Mucosa of descending colon (tissue), 3 donors: ENCODE data around the gene PDS5B. TPM values are rescaled to one million over a fixed set of nuclear protein-coding genes. Genes with fewer than 3 reads are reported as not detected.

Experiments used
- ATAC-seq: fragments of 200-7000 bp; cut with Tn5 transposase; one replicate; pipeline ENCODE4 v1.9.1; 2020; ENCODE audit warnings: mild to moderate bottlenecking, moderate library complexity
- DNase-seq, 3 donors: peaks; one replicate each; pipeline ENCODE4 v3.0.0-alpha.2; 2020
- H3K36me3 ChIP-seq: fragments of 200-600 bp; one replicate; pipeline ENCODE4 v1.8.0; 2021; ENCODE audit warnings: low read depth, mild to moderate bottlenecking
- H3K4me1 ChIP-seq: fragments of 200-600 bp; one replicate; pipeline ENCODE4 v1.8.0; 2021; ENCODE audit warnings: low read depth, mild to moderate bottlenecking
- H3K4me3 ChIP-seq: fragments of 200-600 bp; one replicate; pipeline ENCODE4 v1.8.0; 2021; ENCODE audit warnings: mild to moderate bottlenecking
- H3K9me3 ChIP-seq: fragments of 200-600 bp; one replicate; pipeline ENCODE4 v1.8.0; 2021; ENCODE audit warnings: mild to moderate bottlenecking
- CTCF ChIP-seq: fragments of 200-600 bp; IDR thresholded peaks from one replicate; pipeline ENCODE4 v1.8.0; 2022; ENCODE audit warnings: antibody characterized with exemption, mild to moderate bottlenecking
- intact Hi-C, 2 donors: fragments of 100-400 bp; cut with DNase I in 1 of 2; cut with micrococcal nuclease in 1 of 2; formaldehyde crosslinking; loops; one replicate each; pipeline versions ENCODE4 v1.11.0 to v1.11.1; 2022; cut with DNase I, micrococcal nuclease
- total RNA-seq, 3 donors: library from RNA; stranded (reverse); fragmentation: NEBNext Ultra II Directional in 2 of 3; extraction: Animal tissue kit (Norgen Biotek cat#: 25700) in 2 of 3; gene quantifications; one replicate each; pipeline versions ENCODE4 v1.2.1 to v1.2.4, GENCODE V29; 2021 to 2023
- donor health status: DM: no; HTN: no; CAD: no; lungs with moderate emphysema.
- donor health status: DM: no; HTN: no; CAD: no.
- donor health status: DM: no; HTN: yes; CAD: no.

PDS5B gene
- total RNA-seq, 3 donors from 2014 or later, result 25.2 to 66.7 (median 27.5) TPM

GRCh38 chr13:32577032-32577431, 9.2 kb upstream of the PDS5B start:
- H3K4me1 ChIP-seq, result no peaks in the 10 kb centered on the region
- ATAC-seq (no peak), DNase-seq (no peak)
- no peak for TF ChIP-seq CTCF
- H3K4me3 ChIP-seq, result no peak overlapping the region
- intact Hi-C loops, result no loop called here
- H3K9me3 ChIP-seq, result peaks cover 8% of the 10 kb centered on the region
- no peaks in the 10 kb centered on the region for H3K36me3 ChIP-seq

GRCh38 chr13:32581177-32581786, 5.0 kb upstream of the PDS5B start:
- intact Hi-C loops, result no loop called here
- H3K4me1 ChIP-seq, result no peaks in the 10 kb centered on the region
- ATAC-seq (no peak), DNase-seq (peak in 1 of 3 donors; percentile 9)
- peaks cover 8% of the 10 kb centered on the region for H3K9me3 ChIP-seq
- H3K4me3 ChIP-seq, result no peak overlapping the region
- TF ChIP-seq CTCF, result no peak
- no peaks in the 10 kb centered on the region for H3K36me3 ChIP-seq

- Histone ChIP-seq H3K4me3 (no peak overlapping the region), H3K9me3 (peaks cover 7% of the 10 kb centered on the region), H3K36me3 (no peaks in the 10 kb centered on the region), H3K4me1 (no peaks in the 10 kb centered on the region)
- no peak for TF ChIP-seq CTCF
- intact Hi-C loops, result no loop called here
- ATAC-seq (no peak), DNase-seq (no peak)
Measured at GRCh38 chr13:32582281-32582680, 4.0 kb upstream of the PDS5B start.

GRCh38 chr13:32582991-32583390, 3.3 kb upstream of the PDS5B start:
- peaks cover 3% of the 10 kb centered on the region for H3K4me1 ChIP-seq
- peaks cover under 1% of the 10 kb centered on the region for H3K9me3 ChIP-seq
- intact Hi-C loops, result no loop called here
- no peaks in the 10 kb centered on the region for H3K36me3 ChIP-seq
- DNase-seq, result no peak
- TF ChIP-seq CTCF, result no peak
- no peak for ATAC-seq
- no peak overlapping the region for H3K4me3 ChIP-seq

- no peaks in the 10 kb centered on the region for H3K9me3 ChIP-seq
- no peaks in the 10 kb centered on the region for H3K36me3 ChIP-seq
- ATAC-seq (no peak), DNase-seq (peak in 2 of 3 donors; percentile 14 to 32)
- TF ChIP-seq CTCF, result no peak
- peaks cover 9% of the 10 kb centered on the region for H3K4me1 ChIP-seq
- peak overlapping the region; percentile 74 for H3K4me3 ChIP-seq
- intact Hi-C loops, result loop anchor here in 1 of 2 donors (5.0 kb wide), 1 partner anchor 52 kb away; no protein-coding TSS in a partner anchor
Measured at GRCh38 chr13:32585550-32586079, 637 bp upstream of the PDS5B start.
